Thoracic aorta (tissue), 2 donors: Measurements from ENCODE around the gene GGN. TPM values are rescaled to one million over a fixed set of nuclear protein-coding genes. Genes with fewer than 3 reads are reported as not detected.
A peak's percentile ranks its signal among the peaks of the same experiment; 100 is the strongest.

Experiments
- ATAC-seq: fragments of 150-250 bp; one replicate; pipeline ENCODE4 v1.8.0; 2017; ENCODE audit warnings: low read depth; ENCODE audit not compliant: insufficient number of reproducible peaks, low FRiP score
- DNase-seq: peaks from one replicate; pipeline ENCODE4 v3.0.0-alpha.2; 2020; ENCODE audit warnings: low spot score
- H3K27ac ChIP-seq, 2 donors: fragments of 200-600 bp; sonication (generic); 1 replicate in 1 of 2; 2 replicates in 1 of 2; pipeline ENCODE4 v1.5.1; 2016; ENCODE audit warnings: mild to moderate bottlenecking in 2 of 2, moderate library complexity in 2 of 2
- H3K27me3 ChIP-seq: fragments of 200-600 bp; sonication (generic); replicated peaks from 2 replicates; pipeline ENCODE4 v1.6.0; 2016; ENCODE audit warnings: mild to moderate bottlenecking; ENCODE audit not compliant: insufficient read depth
- H3K36me3 ChIP-seq: fragments of 200-600 bp; sonication (generic); one replicate; pipeline ENCODE4 v1.5.1; 2016
- H3K4me1 ChIP-seq, 2 donors: fragments of 200-600 bp; sonication (generic); 1 replicate in 1 of 2; 2 replicates in 1 of 2; pipeline versions ENCODE4 v1.5.1 to v1.6.0; 2016; ENCODE audit warnings: low read depth in 2 of 2, mild to moderate bottlenecking in 1 of 2; ENCODE audit not compliant: control insufficient read depth in 1 of 2
- H3K4me3 ChIP-seq: fragments of 200-600 bp; sonication (generic); 2 replicates; pipeline ENCODE4 v1.5.1; 2016; ENCODE audit warnings: mild to moderate bottlenecking
- H3K9me3 ChIP-seq: fragments of 200-600 bp; sonication (generic); 2 replicates; pipeline ENCODE4 v1.5.1; 2016
- total RNA-seq, 2 donors: library from RNA; depleted of rRNA; stranded (reverse); fragments of >200 nt; gene quantifications; one replicate each; pipeline versions ENCODE4 v1.1.0 to v1.2.3, GENCODE V29; 2016
- TF ChIP-seq, protein P1 (sequence below): fragments of 200-600 bp; sonication (generic); IDR thresholded peaks from one replicate; pipeline ENCODE4 v1.5.1; 2019; ENCODE audit warnings: antibody characterized with exemption

GGN gene
- total RNA-seq, 2 donors from 2014 or later: 1.5 to 6.0 TPM

DNA sequence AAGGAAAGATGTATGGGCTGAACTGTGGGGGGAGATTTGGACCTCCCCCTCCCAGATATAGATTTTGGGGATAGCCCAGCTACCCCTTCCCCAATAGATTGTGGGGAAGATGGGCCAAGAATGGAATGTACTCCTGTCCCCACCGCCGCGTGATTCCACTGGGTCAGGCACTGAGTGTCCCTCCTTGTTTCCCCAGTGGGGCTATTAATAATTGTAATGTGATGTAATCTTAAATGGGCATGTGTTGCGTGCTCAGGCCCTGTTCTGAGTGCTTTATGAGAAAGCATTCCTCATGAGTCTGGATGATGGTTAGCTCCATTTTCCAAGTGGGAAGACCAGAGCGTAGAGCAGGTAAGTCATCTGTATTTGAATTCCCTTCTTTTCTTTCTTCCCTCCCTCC is 12.1 kb downstream of the GGN start:
- H3K4me1 ChIP-seq: peaks cover 9 to 24% of the 10 kb centered on the region in 2 donors
- TF ChIP-seq, protein P1, sequence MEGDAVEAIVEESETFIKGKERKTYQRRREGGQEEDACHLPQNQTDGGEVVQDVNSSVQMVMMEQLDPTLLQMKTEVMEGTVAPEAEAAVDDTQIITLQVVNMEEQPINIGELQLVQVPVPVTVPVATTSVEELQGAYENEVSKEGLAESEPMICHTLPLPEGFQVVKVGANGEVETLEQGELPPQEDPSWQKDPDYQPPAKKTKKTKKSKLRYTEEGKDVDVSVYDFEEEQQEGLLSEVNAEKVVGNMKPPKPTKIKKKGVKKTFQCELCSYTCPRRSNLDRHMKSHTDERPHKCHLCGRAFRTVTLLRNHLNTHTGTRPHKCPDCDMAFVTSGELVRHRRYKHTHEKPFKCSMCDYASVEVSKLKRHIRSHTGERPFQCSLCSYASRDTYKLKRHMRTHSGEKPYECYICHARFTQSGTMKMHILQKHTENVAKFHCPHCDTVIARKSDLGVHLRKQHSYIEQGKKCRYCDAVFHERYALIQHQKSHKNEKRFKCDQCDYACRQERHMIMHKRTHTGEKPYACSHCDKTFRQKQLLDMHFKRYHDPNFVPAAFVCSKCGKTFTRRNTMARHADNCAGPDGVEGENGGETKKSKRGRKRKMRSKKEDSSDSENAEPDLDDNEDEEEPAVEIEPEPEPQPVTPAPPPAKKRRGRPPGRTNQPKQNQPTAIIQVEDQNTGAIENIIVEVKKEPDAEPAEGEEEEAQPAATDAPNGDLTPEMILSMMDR: no peak
- DNase-seq (no peak), ATAC-seq (no peak)
- no peak overlapping the region for H3K27ac ChIP-seq
- peak overlapping the region; percentile 88 for H3K4me3 ChIP-seq
- no peaks in the 10 kb centered on the region for H3K27me3 ChIP-seq
- H3K36me3 ChIP-seq: peaks cover 14% of the 10 kb centered on the region
- no peaks in the 10 kb centered on the region for H3K9me3 ChIP-seq

DNA sequence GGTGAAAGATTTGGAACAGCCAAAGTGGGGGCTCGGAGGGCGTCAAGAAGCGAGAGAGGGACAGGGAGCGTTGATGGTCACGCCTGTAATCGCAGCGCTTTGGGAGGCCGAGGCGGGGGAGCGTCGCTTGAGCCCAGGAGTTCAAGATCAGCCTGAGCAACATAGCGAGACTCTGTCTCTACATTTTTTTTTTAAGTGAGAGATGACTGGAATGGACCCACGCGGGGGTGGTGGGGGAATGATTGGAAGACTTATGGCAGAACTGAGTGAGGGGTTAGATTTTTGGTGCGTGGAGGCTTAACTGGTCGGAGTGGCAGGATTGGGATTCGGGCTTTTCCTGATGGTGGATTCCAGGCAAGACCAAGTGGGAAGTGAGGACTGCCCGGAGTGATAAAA is 12.7 kb downstream of the GGN start:
- H3K27ac ChIP-seq: peak overlapping the region; percentile 76 to 80
- TF ChIP-seq, protein P1: no peak
- no peaks in the 10 kb centered on the region for H3K27me3 ChIP-seq
- ATAC-seq (no peak), DNase-seq (no peak)
- peaks cover 8% of the 10 kb centered on the region for H3K36me3 ChIP-seq
- H3K4me3 ChIP-seq: peak overlapping the region; percentile 88
- H3K9me3 ChIP-seq: no peaks in the 10 kb centered on the region
- peaks cover 9 to 24% of the 10 kb centered on the region in 2 donors for H3K4me1 ChIP-seq

DNA sequence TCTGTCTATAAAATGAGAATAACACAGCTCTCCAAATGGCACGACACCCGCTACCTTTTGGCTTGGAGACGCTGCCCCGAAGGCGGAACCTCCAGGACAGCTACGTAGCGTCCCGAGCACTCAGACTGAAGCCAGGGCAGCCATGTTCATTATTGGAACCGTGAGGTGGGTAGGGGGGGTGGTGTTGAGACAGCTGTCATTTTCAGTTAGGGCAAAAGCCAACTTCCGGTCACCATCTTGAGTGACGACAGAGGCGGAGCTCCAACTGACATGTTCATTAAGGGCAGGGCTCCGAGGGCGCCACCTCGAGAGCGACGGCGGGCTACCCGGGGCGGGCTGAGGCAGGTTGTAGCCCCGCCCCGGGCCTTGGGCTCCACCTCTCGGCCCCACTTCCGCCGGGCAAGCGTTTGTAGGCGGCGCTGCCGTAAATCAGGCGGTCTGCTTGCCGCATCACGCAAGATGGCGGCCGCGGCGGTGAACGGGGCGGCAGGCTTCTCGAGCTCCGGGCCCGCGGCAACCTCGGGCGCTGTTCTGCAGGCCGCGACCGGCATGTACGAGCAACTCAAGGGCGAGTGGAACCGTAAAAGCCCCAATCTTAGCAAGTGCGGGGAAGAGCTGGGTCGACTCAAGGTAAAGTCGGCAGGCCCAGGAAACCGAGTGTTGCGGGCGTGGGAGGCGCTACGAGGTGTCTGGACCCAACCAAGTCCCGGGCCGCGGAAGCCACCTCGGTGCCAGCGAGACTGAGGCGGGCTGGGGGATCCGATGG is 13.3 kb downstream of the GGN start, which contains the start of gene PSMD8:
Gene PSMD8 (plus strand): TSS at position 240 of the 766 bp plus-strand sequence. CDS start 31 bp downstream, at position 271.
- Histone ChIP-seq H3K27ac (peak within 1 kb of the TSS; percentile 76 to 80), H3K27me3 (no peaks in the 10 kb centered on the region), H3K4me3 (peak within 1 kb of the TSS; percentile 88), H3K36me3 (peaks cover 6% of the 10 kb centered on the region), H3K9me3 (no peaks in the 10 kb centered on the region), H3K4me1 (peaks cover 9 to 24% of the 10 kb centered on the region in 2 donors)
- DNase-seq (peak; percentile 99), ATAC-seq (peak; percentile 97)
- TF ChIP-seq, protein P1: no peak

DNA sequence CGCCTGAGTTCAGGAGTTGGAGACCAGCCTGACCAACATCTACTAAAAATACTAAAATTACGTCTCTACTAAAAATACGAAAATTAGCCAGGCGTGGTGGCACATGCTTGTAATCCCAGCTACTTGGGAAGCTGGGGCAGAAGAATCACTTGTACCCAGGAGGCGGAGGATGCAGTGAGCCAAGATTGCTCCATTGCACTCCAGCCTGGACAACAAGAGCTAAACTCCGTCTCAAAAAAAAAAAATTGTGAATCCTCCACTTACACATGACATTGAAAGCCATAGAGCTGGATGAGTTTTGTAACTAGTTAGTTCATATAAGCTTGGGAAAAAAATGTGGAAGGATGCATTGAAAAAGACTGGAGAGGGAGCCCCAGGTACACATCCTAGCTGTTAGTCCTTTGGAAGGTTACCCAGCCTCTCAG is 13.9 kb downstream of the GGN start:
- ATAC-seq (peak; percentile 2), DNase-seq (no peak)
- no peaks in the 10 kb centered on the region for H3K36me3 ChIP-seq
- peak overlapping the region; percentile 88 for H3K4me3 ChIP-seq
- H3K27ac ChIP-seq: peak overlapping the region; percentile 9 to 80
- no peaks in the 10 kb centered on the region for H3K27me3 ChIP-seq
- TF ChIP-seq, protein P1: no peak
- no peaks in the 10 kb centered on the region for H3K9me3 ChIP-seq
- H3K4me1 ChIP-seq: peaks cover 9 to 24% of the 10 kb centered on the region in 2 donors

DNA sequence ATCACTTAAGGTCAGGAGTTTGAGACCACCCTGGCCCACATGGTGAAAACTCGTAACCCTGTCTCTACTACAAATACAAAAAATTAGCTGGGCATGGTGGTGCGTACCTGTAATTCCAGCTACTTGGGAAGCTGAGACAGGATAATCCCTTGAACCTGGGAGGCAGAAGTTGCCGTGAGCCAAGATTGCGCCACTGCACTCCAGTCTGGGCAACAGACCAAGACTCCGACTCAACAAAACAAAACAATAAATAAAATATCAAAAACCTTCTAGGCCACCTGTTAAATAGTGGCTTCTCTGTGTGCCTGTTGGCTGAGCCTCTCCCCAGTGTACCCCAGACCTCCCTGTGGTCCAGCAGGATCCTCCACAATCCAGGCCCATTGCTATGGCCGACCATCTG is 16.8 kb downstream of the GGN start:
- Histone ChIP-seq H3K27ac (no peak overlapping the region), H3K27me3 (no peaks in the 10 kb centered on the region), H3K36me3 (no peaks in the 10 kb centered on the region), H3K9me3 (no peaks in the 10 kb centered on the region), H3K4me1 (peaks cover 6 to 15% of the 10 kb centered on the region in 2 donors), H3K4me3 (no peak overlapping the region)
- DNase-seq (no peak), ATAC-seq (no peak)
- TF ChIP-seq, protein P1: no peak
